ENCODE results near the gene RHBDL2. TPM values are rescaled to one million over a fixed set of nuclear protein-coding genes. Genes with fewer than 3 reads are reported as not detected.

RHBDL2 gene
- total and polyA plus RNA-seq, 2 donors (not counting 3 experiments of a cell fraction or from before 2014, with no cell fraction given): 0.06 to 1.4 TPM

DNA sequence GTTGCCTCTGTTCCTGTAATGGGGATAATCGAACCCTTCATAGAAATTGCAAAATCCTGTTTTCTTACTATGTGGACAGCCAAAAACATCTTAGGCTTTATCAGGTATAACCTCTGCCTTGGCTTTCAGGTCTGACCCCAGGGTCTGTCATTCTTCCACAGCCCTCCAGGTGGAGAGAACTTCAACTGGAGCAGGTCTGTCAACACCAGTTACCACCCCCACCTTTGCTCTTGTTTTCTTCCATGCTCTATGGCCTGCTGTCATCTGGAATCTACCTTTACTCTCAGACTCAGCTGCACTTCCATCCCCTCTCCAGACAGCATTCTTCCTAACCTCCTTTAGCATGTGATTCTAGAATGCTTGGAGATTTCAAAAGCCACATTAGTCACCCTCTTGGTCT lies 49.9 kb downstream of the RHBDL2 start:
- no peaks in the 10 kb centered on the region for H4K20me1 ChIP-seq (replicated peaks; ENCODE audit: control insufficient read depth, extremely low read depth, insufficient read depth, low read length)
- no peaks in the 10 kb centered on the region for H3K27me3 ChIP-seq (ENCODE audit: control insufficient read depth in 2 of 2, insufficient read depth in 2 of 2, low read length in 2 of 2)
- BruUV-seq (replicated peaks): no TSS peak
- H3K36me3 ChIP-seq (ENCODE audit: control insufficient read depth in 2 of 2, extremely low read depth in 1 of 2, insufficient read depth in 2 of 2, low read length in 2 of 2): no peaks in the 10 kb centered on the region
- H3K79me2 ChIP-seq (ENCODE audit: control insufficient read depth, insufficient read depth, low read length): no peaks in the 10 kb centered on the region
- no peak overlapping the region for H2AFZ ChIP-seq (ENCODE audit: low read depth, low read length)
- no peak overlapping the region for H3K27ac ChIP-seq (ENCODE audit: insufficient read depth, low read depth, low read length)
- H3K4me2 ChIP-seq (ENCODE audit: insufficient read depth, low read length): no peak overlapping the region
- no peak overlapping the region for H3K4me3 ChIP-seq (replicated peaks in 1 of 3; ENCODE audit: insufficient read depth in 1 of 3, low read depth in 1 of 3, low read length in 3 of 3)
- POLR2A ChIA-PET: no interaction called here
- no peak for DNase-seq (ENCODE audit: low read depth, low spot score)
- dilution Hi-C loops (cut with MboI; ENCODE audit: extremely low pct_ligation_motif_present, low sequenced_read_pairs): no loop called here
- CTCF ChIA-PET: no interaction called here
- FAIRE-seq: no peak
- H3K9me1 ChIP-seq (replicated peaks; ENCODE audit: control insufficient read depth, extremely low read depth, insufficient read depth, low read length): no peaks in the 10 kb centered on the region
- no peaks in the 10 kb centered on the region for H3K9me3 ChIP-seq (replicated peaks; ENCODE audit: control insufficient read depth, insufficient read depth, low read length)
- H3K9ac ChIP-seq (replicated peaks; ENCODE audit: extremely low read depth, insufficient read depth, low read length): no peak overlapping the region
- TF ChIP-seq FOS (IDR thresholded peaks at IDR 0.05; ENCODE audit: borderline replicate concordance, insufficient read depth, low read length) (no peak), JUN (IDR thresholded peaks at IDR 0.05; ENCODE audit: borderline replicate concordance, insufficient read depth, insufficient read length, low read depth) (no peak), GATA2 (IDR thresholded peaks at IDR 0.05; ENCODE audit: insufficient read depth, insufficient read length, low read depth, low read length) (no peak)
- TF ChIP-seq, protein P1, sequence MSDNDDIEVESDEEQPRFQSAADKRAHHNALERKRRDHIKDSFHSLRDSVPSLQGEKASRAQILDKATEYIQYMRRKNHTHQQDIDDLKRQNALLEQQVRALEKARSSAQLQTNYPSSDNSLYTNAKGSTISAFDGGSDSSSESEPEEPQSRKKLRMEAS (IDR thresholded peaks at IDR 0.05; ENCODE audit: insufficient read depth, insufficient read length): no peak
- intact Hi-C loops (cut with micrococcal nuclease): no loop called here
- no peaks in the 10 kb centered on the region for H3K4me1 ChIP-seq (ENCODE audit: control insufficient read depth, extremely low read depth, insufficient read depth, low read length)

DNA sequence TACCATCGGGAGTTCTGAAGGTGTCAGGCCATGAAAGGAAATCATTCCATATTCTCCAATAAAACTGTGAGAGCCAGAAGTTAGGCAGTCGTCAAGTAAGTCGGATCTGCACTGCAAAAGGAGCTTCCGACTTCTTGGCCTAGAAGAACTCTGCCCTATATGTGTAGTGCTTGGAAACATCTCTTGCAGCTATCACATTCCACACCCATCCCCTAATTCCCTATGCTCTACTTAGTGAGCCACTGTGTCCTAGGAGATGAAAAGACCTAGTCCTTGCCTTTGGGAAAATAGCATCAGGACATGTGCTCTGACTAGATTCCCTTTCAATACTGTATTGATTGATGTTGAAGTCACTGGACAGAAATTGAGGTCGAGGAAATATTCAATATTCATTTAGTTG lies 52.0 kb downstream of the RHBDL2 start:
- BruUV-seq (replicated peaks): no TSS peak
- Histone ChIP-seq H3K9me1 (replicated peaks; ENCODE audit: control insufficient read depth, extremely low read depth, insufficient read depth, low read length) (no peaks in the 10 kb centered on the region), H4K20me1 (replicated peaks; ENCODE audit: control insufficient read depth, extremely low read depth, insufficient read depth, low read length) (no peaks in the 10 kb centered on the region), H3K36me3 (ENCODE audit: control insufficient read depth in 2 of 2, extremely low read depth in 1 of 2, insufficient read depth in 2 of 2, low read length in 2 of 2) (no peaks in the 10 kb centered on the region), H3K9ac (replicated peaks; ENCODE audit: extremely low read depth, insufficient read depth, low read length) (no peak overlapping the region), H2AFZ (ENCODE audit: low read depth, low read length) (no peak overlapping the region), H3K4me3 (replicated peaks in 1 of 3; ENCODE audit: insufficient read depth in 1 of 3, low read depth in 1 of 3, low read length in 3 of 3) (no peak overlapping the region), H3K27ac (ENCODE audit: insufficient read depth, low read depth, low read length) (no peak overlapping the region), H3K9me3 (replicated peaks; ENCODE audit: control insufficient read depth, insufficient read depth, low read length) (no peaks in the 10 kb centered on the region), H3K4me1 (ENCODE audit: control insufficient read depth, extremely low read depth, insufficient read depth, low read length) (no peaks in the 10 kb centered on the region), H3K4me2 (ENCODE audit: insufficient read depth, low read length) (no peak overlapping the region), H3K27me3 (ENCODE audit: control insufficient read depth in 2 of 2, insufficient read depth in 2 of 2, low read length in 2 of 2) (no peaks in the 10 kb centered on the region), H3K79me2 (ENCODE audit: control insufficient read depth, insufficient read depth, low read length) (no peaks in the 10 kb centered on the region)
- CTCF ChIA-PET: no interaction called here
- intact Hi-C loops (cut with micrococcal nuclease): no loop called here
- DNase-seq (ENCODE audit: low read depth, low spot score) (no peak), FAIRE-seq (no peak)
- dilution Hi-C loops (cut with MboI; ENCODE audit: extremely low pct_ligation_motif_present, low sequenced_read_pairs): no loop called here
- POLR2A ChIA-PET: no interaction called here
- TF ChIP-seq GATA2 (IDR thresholded peaks at IDR 0.05; ENCODE audit: insufficient read depth, insufficient read length, low read depth, low read length) (no peak), POLR2A (IDR thresholded peaks at IDR 0.05; ENCODE audit: low read depth, low read length) (no peak), JUN (IDR thresholded peaks at IDR 0.05; ENCODE audit: borderline replicate concordance, insufficient read depth, insufficient read length, low read depth) (no peak), POLR2AphosphoS5 (IDR thresholded peaks at IDR 0.05; ENCODE audit: insufficient read depth, low read depth, low read length) (no peak), EZH2 (IDR thresholded peaks at IDR 0.05; ENCODE audit: borderline replicate concordance, low read depth, low read length, severe bottlenecking) (no peak), FOS (IDR thresholded peaks at IDR 0.05; ENCODE audit: borderline replicate concordance, insufficient read depth, low read length) (no peak), MYC (IDR thresholded peaks at IDR 0.05; ENCODE audit: low read depth, low read length) (no peak)
- TF ChIP-seq, protein P2, sequence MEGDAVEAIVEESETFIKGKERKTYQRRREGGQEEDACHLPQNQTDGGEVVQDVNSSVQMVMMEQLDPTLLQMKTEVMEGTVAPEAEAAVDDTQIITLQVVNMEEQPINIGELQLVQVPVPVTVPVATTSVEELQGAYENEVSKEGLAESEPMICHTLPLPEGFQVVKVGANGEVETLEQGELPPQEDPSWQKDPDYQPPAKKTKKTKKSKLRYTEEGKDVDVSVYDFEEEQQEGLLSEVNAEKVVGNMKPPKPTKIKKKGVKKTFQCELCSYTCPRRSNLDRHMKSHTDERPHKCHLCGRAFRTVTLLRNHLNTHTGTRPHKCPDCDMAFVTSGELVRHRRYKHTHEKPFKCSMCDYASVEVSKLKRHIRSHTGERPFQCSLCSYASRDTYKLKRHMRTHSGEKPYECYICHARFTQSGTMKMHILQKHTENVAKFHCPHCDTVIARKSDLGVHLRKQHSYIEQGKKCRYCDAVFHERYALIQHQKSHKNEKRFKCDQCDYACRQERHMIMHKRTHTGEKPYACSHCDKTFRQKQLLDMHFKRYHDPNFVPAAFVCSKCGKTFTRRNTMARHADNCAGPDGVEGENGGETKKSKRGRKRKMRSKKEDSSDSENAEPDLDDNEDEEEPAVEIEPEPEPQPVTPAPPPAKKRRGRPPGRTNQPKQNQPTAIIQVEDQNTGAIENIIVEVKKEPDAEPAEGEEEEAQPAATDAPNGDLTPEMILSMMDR (IDR thresholded peaks at IDR 0.05; ENCODE audit: extremely low read depth in 1 of 2, insufficient read depth in 1 of 2, low read depth in 1 of 2, low read length in 2 of 2): no peak
- TF ChIP-seq, protein P1 (IDR thresholded peaks at IDR 0.05; ENCODE audit: insufficient read depth, insufficient read length): no peak
